Thyroid gland (tissue), 4 donors: Measurements from ENCODE around the gene GNG12. TPM values are rescaled to one million over a fixed set of nuclear protein-coding genes. Genes with fewer than 3 reads are reported as not detected.

ENCODE experiments used
- DNase-seq, 2 donors: peaks; one replicate each; pipeline ENCODE4 v3.0.0-alpha.2; 2019
- H3K27ac ChIP-seq, 3 donors: fragments of 200-600 bp; sonication (generic); 1 replicate in 2 of 3; 2 replicates in 1 of 3; pipeline ENCODE4 v1.5.1; 2016 to 2019; ENCODE audit warnings: mild to moderate bottlenecking in 1 of 3, moderate library complexity in 1 of 3
- H3K27me3 ChIP-seq: fragments of 200-600 bp; sonication (generic); one replicate; pipeline ENCODE4 v1.5.1; 2019
- H3K36me3 ChIP-seq, 2 donors: fragments of 200-600 bp; sonication (generic); one replicate each; pipeline ENCODE4 v1.5.1; 2016 to 2019
- H3K4me1 ChIP-seq, 2 donors: fragments of 200-600 bp; sonication (generic); one replicate each; pipeline ENCODE4 v1.5.1; 2017 to 2019
- H3K4me3 ChIP-seq, 3 donors: fragments of 200-600 bp; sonication (generic); replicated peaks in 1 of 3; 1 replicate in 2 of 3; 2 replicates in 1 of 3; pipeline ENCODE4 v1.5.1; 2016; ENCODE audit warnings: mild to moderate bottlenecking in 1 of 3
- H3K9me3 ChIP-seq: fragments of 200-600 bp; sonication (generic); one replicate; pipeline ENCODE4 v1.5.1; 2017
- POLR2A ChIP-seq, 2 donors: fragments of 450-650 bp; IDR thresholded peaks; one replicate each; pipeline ENCODE4 v1.6.1; 2017; ENCODE audit warnings: antibody characterized with exemption in 2 of 2, mild to moderate bottlenecking in 2 of 2, moderate library complexity in 1 of 2
- WGBS, 2 donors: methylation state at CpG; one replicate each; pipeline ENCODE4 v1.1.5; 2017; 5-methylcytosine and 5-hydroxymethylcytosine counted together
- intact Hi-C: fragments of 100-400 bp; cut with DNase I; formaldehyde crosslinking; loops from one replicate; pipeline ENCODE4 v1.15.1; 2023
- total RNA-seq, 4 donors: library from RNA; depleted of rRNA; stranded (reverse); fragments of >200 nt; gene quantifications; one replicate each; pipeline ENCODE4 v1.2.3, GENCODE V29; 2016
- TF ChIP-seq, protein P1 (sequence below), 6 experiments: fragments of 200-600 bp in 3 of 6; fragments of 450-650 bp in 3 of 6; sonication (generic) in 3 of 6; IDR thresholded peaks; one replicate each; pipeline ENCODE4 v1.5.1; 2016 to 2019; ENCODE audit warnings: antibody characterized with exemption in 6 of 6, mild to moderate bottlenecking in 2 of 6, inconsistent platforms in 1 of 6, moderate library complexity in 1 of 6

GNG12 gene
- total RNA-seq, 4 donors from 2014 or later, result 100 to 155 (median 127) TPM

DNA sequence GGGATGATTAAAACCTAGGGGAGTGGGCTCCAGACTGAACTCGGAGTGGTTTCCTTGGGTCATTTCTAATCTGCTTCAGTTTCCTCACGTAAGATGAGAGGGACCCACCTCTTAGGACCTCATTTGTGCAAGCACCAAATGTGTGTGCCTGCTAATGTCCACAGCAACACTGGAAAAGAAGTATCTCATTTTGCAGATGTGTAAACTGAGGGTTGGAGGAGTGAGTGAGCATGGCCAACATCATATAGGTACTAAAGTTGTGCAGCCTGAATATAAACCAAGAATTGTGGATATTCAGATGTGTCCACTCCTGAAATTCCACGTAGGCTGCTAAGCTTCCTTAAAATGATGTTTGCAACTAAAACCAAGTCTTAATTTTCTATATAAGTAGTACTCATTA lies 96.5 kb downstream of the GNG12 start:
- Histone ChIP-seq H3K4me3 (no peak overlapping the region), H3K27ac (peak overlapping the region; percentile 48 to 84 (median 69)), H3K36me3 (no peaks in the 10 kb centered on the region), H3K27me3 (no peaks in the 10 kb centered on the region), H3K9me3 (no peaks in the 10 kb centered on the region), H3K4me1 (peaks cover 12 to 26% of the 10 kb centered on the region in 2 donors)
- intact Hi-C loops, result no loop called here
- TF ChIP-seq POLR2A (IDR thresholded peaks at IDR 0.05), result no peak
- TF ChIP-seq, protein P1, sequence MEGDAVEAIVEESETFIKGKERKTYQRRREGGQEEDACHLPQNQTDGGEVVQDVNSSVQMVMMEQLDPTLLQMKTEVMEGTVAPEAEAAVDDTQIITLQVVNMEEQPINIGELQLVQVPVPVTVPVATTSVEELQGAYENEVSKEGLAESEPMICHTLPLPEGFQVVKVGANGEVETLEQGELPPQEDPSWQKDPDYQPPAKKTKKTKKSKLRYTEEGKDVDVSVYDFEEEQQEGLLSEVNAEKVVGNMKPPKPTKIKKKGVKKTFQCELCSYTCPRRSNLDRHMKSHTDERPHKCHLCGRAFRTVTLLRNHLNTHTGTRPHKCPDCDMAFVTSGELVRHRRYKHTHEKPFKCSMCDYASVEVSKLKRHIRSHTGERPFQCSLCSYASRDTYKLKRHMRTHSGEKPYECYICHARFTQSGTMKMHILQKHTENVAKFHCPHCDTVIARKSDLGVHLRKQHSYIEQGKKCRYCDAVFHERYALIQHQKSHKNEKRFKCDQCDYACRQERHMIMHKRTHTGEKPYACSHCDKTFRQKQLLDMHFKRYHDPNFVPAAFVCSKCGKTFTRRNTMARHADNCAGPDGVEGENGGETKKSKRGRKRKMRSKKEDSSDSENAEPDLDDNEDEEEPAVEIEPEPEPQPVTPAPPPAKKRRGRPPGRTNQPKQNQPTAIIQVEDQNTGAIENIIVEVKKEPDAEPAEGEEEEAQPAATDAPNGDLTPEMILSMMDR (IDR thresholded peaks at IDR 0.05), result no peak
- DNase-seq, result no peak
- 85 to 100% methylated on average over 3 of the region's 3 CpGs for WGBS, 2 donors

DNA sequence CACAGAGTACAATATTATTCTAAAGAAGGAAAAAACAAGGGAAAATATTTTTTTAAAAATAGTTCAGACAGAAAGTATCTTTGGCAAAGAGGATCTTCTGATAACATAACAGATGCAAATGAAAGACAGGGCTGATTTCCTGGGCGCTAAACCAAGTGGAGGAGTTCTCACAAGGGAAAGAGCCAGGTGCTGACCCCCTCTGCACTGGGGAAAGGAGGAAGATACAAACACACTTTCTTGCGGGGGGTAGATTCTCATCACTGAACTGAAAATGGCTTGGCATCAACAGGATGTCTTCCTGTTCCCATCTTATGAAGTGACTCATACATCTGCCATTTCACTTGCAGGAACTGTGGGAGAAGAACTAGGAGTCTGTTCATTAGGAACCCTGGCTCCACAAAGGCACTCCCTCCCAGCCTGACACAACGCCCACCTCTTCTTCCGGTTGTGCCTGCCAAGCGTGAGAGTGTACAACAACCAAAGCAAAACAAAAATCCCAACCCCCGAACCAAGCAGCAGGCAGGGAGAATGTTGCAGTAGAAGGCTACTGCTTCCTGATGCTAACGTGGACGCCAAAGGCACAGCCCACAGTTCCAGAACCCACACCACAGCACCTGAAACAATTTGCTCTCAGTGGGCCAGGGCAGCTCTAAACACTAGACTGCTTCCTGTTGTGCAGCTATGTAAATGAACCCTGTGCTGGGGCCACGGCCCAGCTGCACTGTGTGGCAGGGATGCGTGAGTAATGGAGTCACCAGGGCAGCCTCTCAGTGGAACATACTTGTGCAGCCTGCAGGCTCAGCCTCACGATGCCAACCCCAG lies 97.2 kb downstream of the GNG12 start:
- TF ChIP-seq, protein P1 (IDR thresholded peaks at IDR 0.05), result no peak
- peak in 1 of 2 donors; percentile 19 for TF ChIP-seq POLR2A (IDR thresholded peaks at IDR 0.05)
- H3K36me3 ChIP-seq, result no peaks in the 10 kb centered on the region
- WGBS, 2 donors, result 12 to 30% methylated on average over 8 to 10 of the region's 11 CpGs
- peaks cover 12 to 19% of the 10 kb centered on the region in 2 donors for H3K4me1 ChIP-seq
- H3K27ac ChIP-seq, result peak overlapping the region; percentile 48 to 84 (median 69)
- intact Hi-C loops, result no loop called here
- H3K27me3 ChIP-seq, result no peaks in the 10 kb centered on the region
- H3K9me3 ChIP-seq, result no peaks in the 10 kb centered on the region
- peak; percentile 77 to 84 for DNase-seq
- H3K4me3 ChIP-seq, result no peak overlapping the region

DNA sequence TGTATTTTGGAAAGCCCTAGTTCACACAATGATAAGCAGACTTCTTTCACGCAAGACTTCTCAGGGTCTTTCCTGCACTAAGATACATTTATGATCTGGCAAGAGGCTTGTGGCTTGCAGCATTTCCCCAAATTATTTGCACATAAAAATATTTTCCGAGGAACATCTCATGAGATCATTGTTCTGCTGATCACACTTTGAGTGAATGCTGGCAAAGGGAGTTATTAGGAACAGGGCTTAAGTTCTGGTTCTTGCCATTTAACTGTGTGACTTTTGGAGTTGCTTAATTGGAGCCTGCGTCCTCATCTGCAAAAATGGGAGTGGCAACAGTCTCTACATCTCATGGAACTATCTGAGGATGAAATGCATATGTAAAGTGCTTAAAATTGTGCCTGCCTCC lies 98.1 kb downstream of the GNG12 start:
- Histone ChIP-seq H3K36me3 (no peaks in the 10 kb centered on the region), H3K27me3 (no peaks in the 10 kb centered on the region), H3K9me3 (no peaks in the 10 kb centered on the region), H3K27ac (peak overlapping the region in 2 of 3 donors; percentile 48 to 84), H3K4me1 (peaks cover 12 to 19% of the 10 kb centered on the region in 2 donors), H3K4me3 (no peak overlapping the region)
- DNase-seq, result no peak
- 80 to 85% methylated on average over 3 of the region's 3 CpGs for WGBS, 2 donors
- intact Hi-C loops, result no loop called here
- TF ChIP-seq, protein P1 (IDR thresholded peaks at IDR 0.05), result no peak
- TF ChIP-seq POLR2A (IDR thresholded peaks at IDR 0.05), result no peak

DNA sequence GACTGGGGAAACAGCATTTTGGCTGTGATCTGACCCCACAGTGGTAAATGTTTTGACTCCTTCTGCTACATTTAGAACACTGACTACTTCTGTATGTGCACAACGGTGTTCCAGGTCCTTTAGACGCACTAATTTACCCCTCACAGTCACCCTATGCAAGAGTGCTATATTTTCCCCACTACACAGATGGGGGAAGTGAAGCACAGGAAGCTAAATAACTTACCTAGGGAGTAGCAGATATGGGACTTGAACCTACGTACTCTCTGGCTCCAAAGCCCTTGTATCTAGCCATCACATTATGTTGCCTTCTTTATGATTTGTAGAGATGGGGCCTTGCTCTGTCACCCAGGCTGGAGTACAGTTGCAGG lies 99.0 kb downstream of the GNG12 start:
- intact Hi-C loops, result no loop called here
- 92 to 93% methylated on average over 3 of the region's 3 CpGs for WGBS, 2 donors
- H3K9me3 ChIP-seq, result no peaks in the 10 kb centered on the region
- TF ChIP-seq, protein P1 (IDR thresholded peaks at IDR 0.05), result no peak
- TF ChIP-seq POLR2A (IDR thresholded peaks at IDR 0.05), result no peak
- no peaks in the 10 kb centered on the region for H3K36me3 ChIP-seq
- no peaks in the 10 kb centered on the region for H3K27me3 ChIP-seq
- H3K4me3 ChIP-seq, result no peak overlapping the region
- H3K27ac ChIP-seq, result no peak overlapping the region
- H3K4me1 ChIP-seq, result peaks cover 12 to 19% of the 10 kb centered on the region in 2 donors
- no peak for DNase-seq

DNA sequence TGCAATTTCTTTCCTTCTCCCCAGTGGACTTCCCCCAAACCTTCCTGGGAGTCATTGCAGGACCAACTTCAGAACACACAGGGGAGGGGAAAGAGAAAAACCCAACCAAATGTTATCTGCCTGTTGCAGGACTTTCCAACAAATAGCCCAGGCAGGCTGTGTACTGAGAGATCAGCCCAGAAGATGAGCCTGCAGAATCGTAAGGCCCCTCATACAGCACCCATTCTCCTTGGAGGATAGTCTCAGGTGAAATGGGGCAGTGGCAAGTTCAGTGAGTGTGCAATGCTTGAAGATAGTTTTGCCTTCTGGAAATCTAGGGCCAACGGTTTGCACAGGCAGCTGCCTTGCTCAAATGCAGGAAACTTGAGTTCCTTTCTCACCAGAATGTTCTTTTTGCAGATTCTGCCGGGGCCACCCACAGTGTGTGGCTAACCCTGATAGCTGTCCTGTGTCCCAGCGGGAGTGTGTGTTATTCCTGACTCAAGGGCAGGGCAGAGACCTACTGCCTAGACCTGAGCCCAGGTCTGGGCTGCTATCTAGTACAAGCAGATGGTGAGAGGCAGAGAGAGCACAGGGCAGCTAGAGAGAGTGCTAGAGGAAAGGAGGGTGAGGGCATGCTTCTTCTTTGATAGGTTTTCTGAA lies 99.5 kb downstream of the GNG12 start:
- no peak for TF ChIP-seq POLR2A (IDR thresholded peaks at IDR 0.05)
- TF ChIP-seq, protein P1 (IDR thresholded peaks at IDR 0.05), result no peak
- Histone ChIP-seq H3K27me3 (no peaks in the 10 kb centered on the region), H3K4me3 (no peak overlapping the region), H3K27ac (no peak overlapping the region), H3K4me1 (peaks cover 12 to 19% of the 10 kb centered on the region in 2 donors), H3K36me3 (no peaks in the 10 kb centered on the region), H3K9me3 (no peaks in the 10 kb centered on the region)
- intact Hi-C loops, result no loop called here
- DNase-seq, result no peak
- 56 to 78% methylated on average over 3 to 4 of the region's 4 CpGs for WGBS, 2 donors
